Lower lobe of right lung (tissue), 2 donors: ENCODE measurements around the gene S100A12. TPM values are rescaled to one million over a fixed set of nuclear protein-coding genes. Genes with fewer than 3 reads are reported as not detected.
"Not testable (repeated sequence)": the region's sequence is repeated elsewhere in the genome, so short reads cannot be mapped to it uniquely, and the experiment has no call there.

Source experiments
- ATAC-seq, 2 donors: fragments of 200-7000 bp; cut with Tn5 transposase; one replicate each; pipeline ENCODE4 v1.9.1; 2020 to 2022; ENCODE audit warnings: mild to moderate bottlenecking in 2 of 2, moderate library complexity in 2 of 2
- DNase-seq: peaks from one replicate; pipeline ENCODE4 v3.0.0-alpha.2; 2020
- H3K27ac ChIP-seq: fragments of 200-600 bp; one replicate; pipeline ENCODE4 v1.8.0; 2022
- H3K27me3 ChIP-seq: fragments of 200-600 bp; one replicate; pipeline ENCODE4 v1.8.0; 2022; ENCODE audit warnings: low read depth
- H3K36me3 ChIP-seq: fragments of 200-600 bp; one replicate; pipeline ENCODE4 v1.8.0; 2022; ENCODE audit warnings: mild to moderate bottlenecking
- H3K4me1 ChIP-seq: fragments of 200-600 bp; one replicate; pipeline ENCODE4 v1.8.0; 2022
- H3K4me3 ChIP-seq: fragments of 200-600 bp; one replicate; pipeline ENCODE4 v1.8.0; 2022; ENCODE audit warnings: mild to moderate bottlenecking
- H3K9me3 ChIP-seq: fragments of 200-600 bp; one replicate; pipeline ENCODE4 v1.8.0; 2022
- CTCF ChIP-seq: fragments of 200-600 bp; IDR thresholded peaks from one replicate; pipeline ENCODE4 v1.8.0; 2022; ENCODE audit warnings: antibody characterized with exemption, mild to moderate bottlenecking
- intact Hi-C: fragments of 100-400 bp; cut with DNase I; formaldehyde crosslinking; loops from one replicate; pipeline ENCODE4 v1.11.0; 2022
- long read RNA-seq: library from polyadenylated mRNA; unstranded; transcript quantifications from one replicate; pipeline ENCODE4 v2.0.0, GENCODE V29; 2021
- total RNA-seq: library from RNA; stranded (reverse); fragmentation: NEBNext Ultra II Directional; extraction: Animal tissue kit (Norgen Biotek cat#: 25700); gene quantifications from one replicate; pipeline ENCODE4 v1.2.1, GENCODE V29; 2021
- donor health status: DM: no; HTN: yes; CAD: no; lungs with severe emphysema.

Gene S100A12
- total RNA-seq, result 54.9 TPM
- long read RNA-seq, transcript S100A12-201 (3 exons, 518 nt), result major isoform, 5 of 5 reads
- long read RNA-seq, partial matches to known transcripts, result 0 of 5 reads
- long read RNA-seq, other reads (novel, unspliced or antisense), result 0 of 5 reads

DNA sequence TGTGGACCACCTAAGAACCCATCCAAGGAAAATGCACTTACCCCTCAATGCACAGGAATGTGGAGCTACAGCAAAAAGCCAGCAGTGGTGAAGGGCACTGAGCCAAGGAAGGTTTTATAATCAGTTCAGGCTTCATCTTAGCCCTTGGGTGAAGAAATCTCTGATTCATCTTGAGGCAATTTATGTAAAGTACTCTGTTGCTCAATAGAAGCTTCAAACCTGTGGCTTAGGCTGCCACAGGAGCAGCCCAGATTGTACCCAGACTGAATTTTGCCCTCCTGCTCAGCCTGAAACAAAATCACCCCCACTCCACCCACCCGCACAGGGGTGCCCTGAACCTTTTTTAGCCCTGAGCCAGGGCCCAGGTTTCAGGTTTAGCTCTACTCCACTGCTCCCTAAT is at the start of gene S100A12:
S100A12 (minus strand) TSS at position 111 of the 400 bp plus-strand sequence. CDS start 1,029 bp downstream, outside the sequence.
- intact Hi-C loops, result no loop called here
- Histone ChIP-seq H3K9me3 (no peaks in the 10 kb centered on the region), H3K27me3 (no peaks in the 10 kb centered on the region), H3K4me1 (peaks cover 10% of the 10 kb centered on the region), H3K27ac (peak within 1 kb of the TSS; percentile 36), H3K4me3 (no peak within 1 kb of the TSS), H3K36me3 (no peaks in the 10 kb centered on the region)
- TF ChIP-seq CTCF, result no peak
- no peak for DNase-seq
- ATAC-seq, result peak; percentile 87 to 91

- no peaks in the 10 kb centered on the region for H3K9me3 ChIP-seq
- H3K36me3 ChIP-seq, result no peaks in the 10 kb centered on the region
- no peak for TF ChIP-seq CTCF
- intact Hi-C loops, result no loop called here
- ATAC-seq, result peak; percentile 64 to 66
- peak; percentile 75 for DNase-seq
- no peak overlapping the region for H3K4me3 ChIP-seq
- H3K4me1 ChIP-seq, result no peaks in the 10 kb centered on the region
- H3K27ac ChIP-seq, result no peak overlapping the region
- H3K27me3 ChIP-seq, result peaks cover 19% of the 10 kb centered on the region
Observed at GRCh38 chr1:153422450-153423068, 47.1 kb upstream of the S100A12 start.

- H3K9me3 ChIP-seq, result no peaks in the 10 kb centered on the region
- no peak overlapping the region for H3K27ac ChIP-seq
- no peaks in the 10 kb centered on the region for H3K4me1 ChIP-seq
- intact Hi-C loops, result no loop called here
- H3K36me3 ChIP-seq, result no peaks in the 10 kb centered on the region
- peaks cover 19% of the 10 kb centered on the region for H3K27me3 ChIP-seq
- no peak for DNase-seq
- H3K4me3 ChIP-seq, result no peak overlapping the region
- TF ChIP-seq CTCF, result no peak
- ATAC-seq, result no peak
Observed at GRCh38 chr1:153420306-153420705, 44.9 kb upstream of the S100A12 start.

GRCh38 chr1:153419436-153419793 is 44.0 kb upstream of the S100A12 start:
- H3K4me1 ChIP-seq, H3K36me3 ChIP-seq, H3K4me3 ChIP-seq, DNase-seq, H3K9me3 ChIP-seq, H3K27ac ChIP-seq, ATAC-seq, intact Hi-C loops: not testable (repeated sequence)
- peaks cover 17% of the 10 kb centered on the region for H3K27me3 ChIP-seq

DNA sequence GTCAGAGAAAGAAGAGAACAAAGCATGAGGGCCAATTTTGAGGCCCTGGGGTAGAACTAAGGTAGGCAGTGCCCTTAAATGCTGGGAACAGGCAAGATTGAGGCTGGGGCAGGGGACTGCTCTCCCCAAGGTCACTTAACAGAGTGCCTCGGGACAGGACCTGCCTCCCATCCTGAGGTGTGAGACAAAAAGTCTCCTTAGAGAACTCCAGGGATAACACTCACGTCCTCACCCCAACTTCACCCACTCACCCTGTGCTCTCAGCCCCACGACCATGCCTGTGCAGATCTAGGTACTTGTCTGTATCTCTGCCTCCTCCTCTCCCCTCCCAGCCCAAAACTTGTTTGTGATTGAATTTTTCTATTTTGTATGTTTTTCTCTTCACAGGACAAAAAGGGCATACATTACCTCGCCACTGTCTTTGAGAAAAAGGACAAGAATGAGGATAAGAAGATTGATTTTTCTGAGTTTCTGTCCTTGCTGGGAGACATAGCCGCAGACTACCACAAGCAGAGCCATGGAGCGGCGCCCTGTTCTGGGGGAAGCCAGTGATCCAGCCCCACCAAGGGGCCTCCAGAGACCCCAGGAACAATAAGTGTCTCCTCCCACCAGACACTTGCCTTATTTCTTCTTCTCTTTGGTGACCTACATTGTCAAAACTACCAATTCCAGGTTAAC is 43.5 kb upstream of the S100A12 start:
- peaks cover 12% of the 10 kb centered on the region for H3K27me3 ChIP-seq
- H3K9me3 ChIP-seq, DNase-seq, H3K4me1 ChIP-seq, H3K27ac ChIP-seq, ATAC-seq, H3K36me3 ChIP-seq, H3K4me3 ChIP-seq, intact Hi-C loops: not testable (repeated sequence)

DNA sequence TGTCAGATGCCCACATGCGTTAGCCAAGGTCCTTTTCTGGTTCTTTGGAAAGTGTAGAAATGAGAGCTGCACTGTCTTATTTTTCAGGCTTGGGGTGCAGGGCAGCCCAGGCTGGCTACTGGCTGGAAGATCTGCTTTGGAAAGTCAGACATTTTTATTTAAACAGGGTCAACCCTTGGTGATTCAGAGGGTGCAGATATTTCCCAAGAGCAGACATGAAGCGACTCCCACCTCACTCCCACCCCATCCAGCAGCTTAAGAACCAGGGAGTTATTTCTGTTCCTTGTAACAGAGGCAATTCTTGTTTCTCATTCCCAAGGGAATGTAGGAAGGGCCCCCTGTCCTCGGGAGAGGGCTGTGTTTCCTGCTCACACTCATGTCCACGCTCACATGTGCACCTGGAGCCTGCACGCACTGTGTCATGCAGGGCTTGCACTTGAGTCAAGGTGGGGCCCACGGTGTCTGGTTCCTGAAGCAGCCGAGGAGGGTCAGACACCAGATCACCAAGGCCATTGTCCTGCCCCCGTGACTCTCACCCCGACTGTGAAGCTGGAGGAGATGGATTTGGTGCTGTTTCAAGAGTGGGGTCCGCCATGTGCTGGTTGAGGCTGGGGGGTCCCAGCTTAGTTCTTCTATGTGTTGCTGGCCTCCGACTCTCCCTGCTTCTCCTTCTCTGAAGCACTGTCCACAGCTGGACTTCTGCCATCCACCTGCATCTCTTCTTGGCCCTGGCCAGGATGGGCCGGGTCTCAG is 41.9 kb upstream of the S100A12 start:
- no peak for DNase-seq
- no peak for TF ChIP-seq CTCF
- Histone ChIP-seq H3K27me3 (peaks cover 12% of the 10 kb centered on the region), H3K4me1 (no peaks in the 10 kb centered on the region), H3K36me3 (no peaks in the 10 kb centered on the region), H3K4me3 (no peak overlapping the region), H3K27ac (no peak overlapping the region), H3K9me3 (no peaks in the 10 kb centered on the region)
- no peak for ATAC-seq
- intact Hi-C loops, result no loop called here
